HTERT RPE-1 (cell line): ENCODE measurements around the gene ANO9.
"Not testable (repeated sequence)": the region's sequence is repeated elsewhere in the genome, so short reads cannot be mapped to it uniquely, and the experiment has no call there.

ENCODE experiments used
- in situ Hi-C: fragments of 300-500 bp; cut with MboI; formaldehyde crosslinking; loops from 4 replicates; pipeline ENCODE4 v1.14.3; 2020; ENCODE audit warnings: low sequenced_read_pairs

The ANO9 gene

GRCh38 chr11:389369-389768, 52.4 kb downstream of the ANO9 start:
- in situ Hi-C loops: not testable (repeated sequence)

- in situ Hi-C loops: no loop called here
These were observed 54.5 kb downstream of the ANO9 start for GRCh38 chr11:387193-387793.

GRCh38 chr11:386483-386882, 55.3 kb downstream of the ANO9 start:
- in situ Hi-C loops: no loop called here

- in situ Hi-C loops: no loop called here
These were observed 56.0 kb downstream of the ANO9 start for GRCh38 chr11:385594-386351.

GRCh38 chr11:384511-384910, 57.3 kb downstream of the ANO9 start:
- in situ Hi-C loops: no loop called here

GRCh38 chr11:383431-383830, 58.4 kb downstream of the ANO9 start:
- in situ Hi-C loops: no loop called here

- in situ Hi-C loops: no loop called here
These were observed 59.7 kb downstream of the ANO9 start for GRCh38 chr11:382081-382629.

- in situ Hi-C loops: no loop called here
These were observed 60.2 kb downstream of the ANO9 start for GRCh38 chr11:381501-382072.

- in situ Hi-C loops: no loop called here
These were observed 60.8 kb downstream of the ANO9 start for GRCh38 chr11:380996-381395.

- in situ Hi-C loops: no loop called here
These were observed 61.3 kb downstream of the ANO9 start for GRCh38 chr11:380491-380890.

GRCh38 chr11:380095-380480, 61.7 kb downstream of the ANO9 start:
- in situ Hi-C loops: no loop called here

- in situ Hi-C loops: no loop called here
These were observed 62.4 kb downstream of the ANO9 start for GRCh38 chr11:379205-380094.

- in situ Hi-C loops: no loop called here
These were observed 63.8 kb downstream of the ANO9 start for GRCh38 chr11:377883-378500.

- in situ Hi-C loops: no loop called here
These were observed 64.5 kb downstream of the ANO9 start for GRCh38 chr11:377174-377865.

GRCh38 chr11:376531-377173, 65.2 kb downstream of the ANO9 start:
- in situ Hi-C loops: no loop called here

- in situ Hi-C loops: no loop called here
These were observed 66.5 kb downstream of the ANO9 start for GRCh38 chr11:375065-376025.

GRCh38 chr11:373716-374551, 67.9 kb downstream of the ANO9 start:
- in situ Hi-C loops: no loop called here
